Measurements from ENCODE around the gene STX10.

STX10 gene

GRCh38 chr19:13103581-13104359 lies 46.4 kb downstream of the STX10 start:
- Mint-ChIP-seq H3K4me3 (peak overlapping the region; percentile 88), H3K27me3 (no peaks in the 10 kb centered on the region), H3K27ac (peak overlapping the region; percentile 92), H3K36me3 (peaks cover 24% of the 10 kb centered on the region), H3K4me1 (peaks cover 78% of the 10 kb centered on the region), H3K9me3 (no peaks in the 10 kb centered on the region)
- no peak for ATAC-seq

DNA sequence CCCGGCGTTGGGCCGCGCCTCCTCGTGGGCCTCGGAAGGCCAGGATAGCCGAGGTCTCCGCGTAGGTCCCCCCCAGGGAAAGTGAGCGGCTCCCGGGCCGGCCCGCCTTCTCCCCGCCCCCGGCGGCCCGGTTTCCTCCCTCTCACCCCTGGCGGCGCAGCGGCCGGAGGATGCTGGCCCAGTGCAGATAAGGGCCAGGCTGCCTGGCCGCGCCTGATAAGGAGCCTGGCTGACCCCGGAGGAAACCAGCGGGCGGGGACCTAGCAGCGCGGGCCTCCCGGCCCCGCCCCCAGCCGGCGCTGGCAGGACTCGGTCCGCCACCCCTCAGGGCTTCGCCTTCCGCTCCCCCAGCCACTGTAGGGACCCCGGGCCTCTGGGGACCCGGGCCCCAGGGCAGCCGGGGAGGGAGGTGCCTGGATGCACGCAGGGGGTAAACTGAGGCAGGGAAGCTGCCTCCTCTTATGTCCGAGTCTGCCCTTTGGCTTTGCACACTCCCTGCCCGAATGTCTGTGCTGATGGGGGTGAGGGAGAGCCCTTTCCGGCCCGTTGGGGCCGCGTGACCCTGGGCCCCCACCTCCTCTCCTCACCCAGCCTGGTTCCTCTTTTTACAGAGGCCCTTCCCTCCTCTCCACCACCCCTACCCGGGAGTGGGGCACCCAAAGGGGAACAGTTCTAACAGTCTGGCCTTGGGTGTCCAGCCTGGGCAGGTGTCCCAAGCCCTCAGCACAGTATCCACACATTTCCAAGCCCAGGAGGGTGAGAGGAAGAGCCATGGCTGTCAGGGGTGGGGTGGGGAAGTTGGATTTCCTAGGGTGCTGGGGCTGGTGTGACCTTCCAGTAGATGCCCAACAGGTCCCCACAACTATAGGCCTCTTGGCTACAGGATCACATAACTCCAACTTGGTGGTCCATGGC lies 47.3 kb downstream of the STX10 start, which contains the start of gene LYL1:
Gene LYL1, minus strand, starts transcription at position 193 of the 915 bp plus-strand sequence. CDS start 1,687 bp downstream, outside the sequence.
- peak within 1 kb of the TSS; percentile 92 for H3K27ac Mint-ChIP-seq
- H3K4me3 Mint-ChIP-seq, result peak within 1 kb of the TSS; percentile 88
- peaks cover 87% of the 10 kb centered on the region for H3K4me1 Mint-ChIP-seq
- no peaks in the 10 kb centered on the region for H3K27me3 Mint-ChIP-seq
- ATAC-seq, result peak; percentile 80
- no peaks in the 10 kb centered on the region for H3K9me3 Mint-ChIP-seq
- H3K36me3 Mint-ChIP-seq, result peaks cover 24% of the 10 kb centered on the region

DNA sequence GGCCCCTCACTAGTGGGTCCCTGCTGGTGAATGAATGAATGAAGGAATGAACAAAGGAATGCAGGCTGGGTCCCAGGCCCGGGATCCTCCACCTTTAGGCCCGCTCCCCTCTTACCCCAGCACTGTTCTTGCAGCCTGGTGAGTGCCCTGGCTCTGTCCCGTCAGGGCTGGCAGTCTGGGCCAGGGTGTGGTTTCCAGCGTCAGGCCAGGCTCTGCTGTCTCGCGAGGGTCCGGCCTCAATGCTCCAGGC lies 47.8 kb downstream of the STX10 start:
- no peaks in the 10 kb centered on the region for H3K27me3 Mint-ChIP-seq
- H3K9me3 Mint-ChIP-seq, result no peaks in the 10 kb centered on the region
- peak overlapping the region; percentile 88 for H3K4me3 Mint-ChIP-seq
- H3K27ac Mint-ChIP-seq, result peak overlapping the region; percentile 92
- H3K36me3 Mint-ChIP-seq, result peaks cover 19% of the 10 kb centered on the region
- H3K4me1 Mint-ChIP-seq, result peaks cover 85% of the 10 kb centered on the region
- no peak for ATAC-seq

DNA sequence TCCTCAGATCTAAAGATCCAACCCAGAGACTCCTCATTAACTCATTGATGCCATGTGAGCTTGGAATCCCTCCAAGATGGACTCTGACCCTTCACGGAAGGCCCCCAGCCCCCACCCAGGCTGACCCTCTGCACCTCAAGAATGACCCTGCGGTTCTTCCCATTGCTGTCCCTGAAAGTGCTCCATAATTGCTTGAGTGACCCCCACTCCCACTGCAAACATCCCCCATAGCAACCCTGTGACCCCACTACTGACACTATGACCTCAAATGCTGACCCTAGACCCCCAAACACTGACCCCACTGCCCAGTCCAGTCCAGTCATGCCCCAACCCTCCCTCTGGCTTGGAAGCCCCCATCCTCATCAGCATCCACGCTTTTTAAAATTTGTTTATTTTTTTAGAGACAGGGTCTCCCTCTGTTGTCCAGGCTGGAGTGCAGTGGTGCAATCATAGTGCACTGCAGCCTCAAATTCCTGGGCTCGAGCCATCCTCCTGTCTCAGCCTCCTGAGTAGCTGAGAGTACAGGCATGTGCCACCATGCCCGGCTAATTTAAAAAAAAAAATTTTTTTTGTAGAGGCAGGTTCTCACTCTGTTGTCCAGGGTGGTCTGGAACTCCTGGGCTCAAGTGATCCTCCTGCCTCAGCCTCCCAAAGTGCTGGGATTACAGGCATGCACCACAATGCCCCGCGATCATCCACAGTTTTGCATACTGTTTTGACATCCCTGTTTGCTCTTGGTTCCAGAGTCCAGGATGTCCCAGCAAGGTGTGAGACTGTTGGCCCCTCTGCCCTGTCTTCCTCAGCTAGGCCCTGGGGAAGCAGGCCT lies 48.4 kb downstream of the STX10 start:
- Mint-ChIP-seq H3K4me1 (peaks cover 85% of the 10 kb centered on the region), H3K9me3 (no peaks in the 10 kb centered on the region)

DNA sequence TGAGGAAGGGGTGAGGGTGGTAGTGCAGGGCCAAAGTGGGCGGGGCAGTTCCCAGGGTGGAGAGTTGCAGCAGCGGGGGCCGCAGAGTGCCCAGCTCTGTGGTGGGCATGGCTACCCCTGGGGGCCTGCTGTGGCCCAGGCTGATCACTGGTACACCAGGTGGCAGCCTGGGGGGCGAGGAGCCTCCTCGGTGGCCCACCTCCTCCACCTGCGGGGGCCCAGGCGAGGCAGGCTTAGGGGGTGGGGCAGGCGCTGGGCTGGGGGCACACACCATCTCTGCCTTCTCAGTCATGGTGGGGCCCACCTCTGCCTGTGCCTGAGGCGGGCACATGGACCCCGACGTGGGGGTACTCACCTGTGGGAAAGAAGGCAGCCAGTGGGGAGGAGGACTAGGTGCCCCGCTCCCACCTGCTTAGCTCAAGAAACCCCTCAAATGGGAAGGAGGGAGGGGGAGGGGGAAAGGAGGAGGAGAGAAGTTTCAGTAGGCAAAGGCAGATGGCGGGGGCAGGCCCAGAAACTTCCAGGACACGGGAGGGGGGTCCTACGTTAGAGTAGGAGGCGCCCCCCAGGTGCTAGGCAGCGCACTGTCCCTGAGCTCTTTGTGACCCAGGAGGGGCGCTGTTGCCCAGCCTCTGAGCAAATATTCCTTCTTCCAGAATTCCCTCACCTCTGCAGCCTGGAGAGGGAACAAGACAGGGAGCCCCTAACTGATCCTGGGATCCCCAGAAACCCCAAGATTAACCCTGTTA lies 49.2 kb downstream of the STX10 start:
- Mint-ChIP-seq H3K27me3 (no peaks in the 10 kb centered on the region), H3K27ac (peak overlapping the region; percentile 92)

More for the DNA sequence above, 48.4 kb downstream of the STX10 start:
- H3K27me3 Mint-ChIP-seq, result no peaks in the 10 kb centered on the region
- H3K36me3 Mint-ChIP-seq, result peaks cover 17% of the 10 kb centered on the region
- no peak for ATAC-seq
- peak overlapping the region; percentile 88 for H3K4me3 Mint-ChIP-seq
- H3K27ac Mint-ChIP-seq, result peak overlapping the region; percentile 92

GRCh38 chr19:13100031-13100588 lies 50.1 kb downstream of the STX10 start:
- Mint-ChIP-seq H3K36me3 (peaks cover 17% of the 10 kb centered on the region), H3K27ac (peak overlapping the region; percentile 92), H3K4me1 (peaks cover 85% of the 10 kb centered on the region), H3K9me3 (no peaks in the 10 kb centered on the region), H3K4me3 (peak overlapping the region; percentile 88), H3K27me3 (no peaks in the 10 kb centered on the region)
- no peak for ATAC-seq

More for the DNA sequence above, 49.2 kb downstream of the STX10 start:
- Mint-ChIP-seq H3K4me1 (peaks cover 87% of the 10 kb centered on the region), H3K4me3 (peak overlapping the region; percentile 88), H3K36me3 (peaks cover 17% of the 10 kb centered on the region), H3K9me3 (no peaks in the 10 kb centered on the region)
- no peak for ATAC-seq

DNA sequence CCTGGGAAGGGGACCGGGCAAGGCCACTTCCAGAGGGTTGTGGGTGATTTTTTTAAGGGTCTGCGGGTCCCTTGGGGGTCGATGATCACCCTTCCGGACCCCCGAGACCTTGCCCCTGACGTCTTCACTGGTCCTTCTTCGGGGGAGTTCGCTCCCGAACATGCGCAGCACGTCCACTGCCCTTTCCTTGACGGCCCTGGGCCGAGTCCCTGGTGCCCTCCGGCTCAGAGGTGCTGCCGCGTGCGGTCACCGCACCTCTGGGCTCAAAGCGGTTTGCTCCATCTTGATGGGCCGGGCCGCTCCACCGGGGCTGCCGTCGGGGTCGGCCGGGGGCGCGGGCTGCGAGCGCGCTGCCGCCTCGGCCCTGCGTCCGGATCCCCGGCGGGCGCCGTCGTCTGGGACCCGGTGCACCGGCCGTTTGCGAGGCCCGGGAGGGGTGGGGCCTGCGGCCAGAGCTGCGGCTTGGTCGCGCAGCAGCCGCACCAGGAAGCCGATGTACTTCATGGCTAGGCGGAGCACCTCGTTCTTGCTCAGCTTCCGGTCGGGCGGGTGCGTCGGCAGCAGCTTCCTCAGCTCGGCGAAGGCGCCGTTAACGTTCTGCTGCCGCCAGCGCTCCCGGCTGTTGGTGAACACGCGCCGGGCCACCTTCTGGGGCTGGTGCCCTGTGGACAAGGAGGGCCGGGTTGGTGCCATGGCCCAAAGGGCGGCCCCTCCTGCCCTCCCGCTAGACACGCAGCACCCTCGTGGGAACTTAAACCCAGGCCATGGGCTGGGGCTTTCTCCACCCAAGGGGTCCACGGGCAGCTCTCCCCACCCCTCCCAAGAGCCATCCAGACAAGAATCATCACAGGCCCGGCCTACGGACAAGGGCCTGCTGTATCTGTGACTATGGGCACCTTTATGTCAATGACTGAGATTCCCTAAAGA lies 50.8 kb downstream of the STX10 start:
- no peaks in the 10 kb centered on the region for H3K9me3 Mint-ChIP-seq
- H3K27me3 Mint-ChIP-seq, result no peaks in the 10 kb centered on the region
- H3K4me3 Mint-ChIP-seq, result peak overlapping the region; percentile 88
- H3K4me1 Mint-ChIP-seq, result peaks cover 85% of the 10 kb centered on the region
- H3K36me3 Mint-ChIP-seq, result peaks cover 17% of the 10 kb centered on the region
- peak overlapping the region; percentile 92 for H3K27ac Mint-ChIP-seq
- ATAC-seq, result no peak

DNA sequence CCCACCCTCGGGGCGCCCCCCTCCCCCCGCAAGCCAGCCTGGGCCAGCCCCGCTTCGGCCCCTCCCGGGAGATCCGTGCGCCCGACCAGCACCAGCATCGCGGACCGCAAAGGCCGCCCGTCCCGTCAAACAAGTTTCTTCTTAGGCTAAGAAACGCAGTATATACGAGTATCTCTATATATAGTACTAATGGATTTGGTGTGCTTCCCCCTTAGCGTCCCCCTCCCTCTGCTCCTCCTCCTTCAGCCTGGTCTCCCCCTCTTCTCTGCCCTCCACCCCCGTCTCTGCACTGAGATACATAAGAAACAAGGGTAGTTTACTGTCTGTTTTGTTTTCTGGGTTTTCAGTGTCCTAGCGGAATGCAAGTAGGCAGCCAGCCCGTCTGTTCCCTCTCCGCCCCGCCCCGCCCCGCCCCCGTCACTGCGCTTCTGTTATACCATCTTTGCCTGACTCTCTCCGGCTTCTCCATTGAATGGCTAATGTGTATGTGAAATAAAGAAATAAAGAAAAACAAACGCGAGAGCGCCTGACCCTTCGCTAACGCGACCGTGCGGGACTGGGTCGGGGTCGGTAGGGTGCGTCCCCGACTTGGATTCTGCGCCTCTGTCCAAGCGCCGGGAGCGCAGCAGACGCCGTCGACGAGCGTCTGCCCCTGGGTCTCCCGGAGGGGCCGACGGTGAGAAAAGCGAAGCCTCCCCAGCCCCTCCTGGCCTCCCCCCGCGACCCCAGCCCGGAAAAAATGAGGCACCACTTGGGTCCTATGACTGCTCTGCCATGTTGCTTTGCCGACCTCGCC lies 51.7 kb downstream of the STX10 start:
- peak overlapping the region; percentile 92 for H3K27ac Mint-ChIP-seq
- H3K27me3 Mint-ChIP-seq, result no peaks in the 10 kb centered on the region
- peak overlapping the region; percentile 82 for H3K4me3 Mint-ChIP-seq
- peaks cover 83% of the 10 kb centered on the region for H3K4me1 Mint-ChIP-seq
- no peak for ATAC-seq
- H3K9me3 Mint-ChIP-seq, result no peaks in the 10 kb centered on the region
- H3K36me3 Mint-ChIP-seq, result peaks cover 17% of the 10 kb centered on the region

- Mint-ChIP-seq H3K9me3 (no peaks in the 10 kb centered on the region), H3K4me3 (peak overlapping the region; percentile 91), H3K4me1 (peaks cover 77% of the 10 kb centered on the region), H3K36me3 (peaks cover 17% of the 10 kb centered on the region), H3K27ac (peak overlapping the region; percentile 92), H3K27me3 (no peaks in the 10 kb centered on the region)
- ATAC-seq, result no peak
Measured at GRCh38 chr19:13097463-13098258, 52.5 kb downstream of the STX10 start.

- Mint-ChIP-seq H3K27ac (peak overlapping the region; percentile 92), H3K27me3 (no peaks in the 10 kb centered on the region), H3K4me1 (peaks cover 75% of the 10 kb centered on the region), H3K9me3 (no peaks in the 10 kb centered on the region), H3K4me3 (peak overlapping the region; percentile 91), H3K36me3 (peaks cover 17% of the 10 kb centered on the region)
- no peak for ATAC-seq
Measured at GRCh38 chr19:13097033-13097462, 53.1 kb downstream of the STX10 start.

DNA sequence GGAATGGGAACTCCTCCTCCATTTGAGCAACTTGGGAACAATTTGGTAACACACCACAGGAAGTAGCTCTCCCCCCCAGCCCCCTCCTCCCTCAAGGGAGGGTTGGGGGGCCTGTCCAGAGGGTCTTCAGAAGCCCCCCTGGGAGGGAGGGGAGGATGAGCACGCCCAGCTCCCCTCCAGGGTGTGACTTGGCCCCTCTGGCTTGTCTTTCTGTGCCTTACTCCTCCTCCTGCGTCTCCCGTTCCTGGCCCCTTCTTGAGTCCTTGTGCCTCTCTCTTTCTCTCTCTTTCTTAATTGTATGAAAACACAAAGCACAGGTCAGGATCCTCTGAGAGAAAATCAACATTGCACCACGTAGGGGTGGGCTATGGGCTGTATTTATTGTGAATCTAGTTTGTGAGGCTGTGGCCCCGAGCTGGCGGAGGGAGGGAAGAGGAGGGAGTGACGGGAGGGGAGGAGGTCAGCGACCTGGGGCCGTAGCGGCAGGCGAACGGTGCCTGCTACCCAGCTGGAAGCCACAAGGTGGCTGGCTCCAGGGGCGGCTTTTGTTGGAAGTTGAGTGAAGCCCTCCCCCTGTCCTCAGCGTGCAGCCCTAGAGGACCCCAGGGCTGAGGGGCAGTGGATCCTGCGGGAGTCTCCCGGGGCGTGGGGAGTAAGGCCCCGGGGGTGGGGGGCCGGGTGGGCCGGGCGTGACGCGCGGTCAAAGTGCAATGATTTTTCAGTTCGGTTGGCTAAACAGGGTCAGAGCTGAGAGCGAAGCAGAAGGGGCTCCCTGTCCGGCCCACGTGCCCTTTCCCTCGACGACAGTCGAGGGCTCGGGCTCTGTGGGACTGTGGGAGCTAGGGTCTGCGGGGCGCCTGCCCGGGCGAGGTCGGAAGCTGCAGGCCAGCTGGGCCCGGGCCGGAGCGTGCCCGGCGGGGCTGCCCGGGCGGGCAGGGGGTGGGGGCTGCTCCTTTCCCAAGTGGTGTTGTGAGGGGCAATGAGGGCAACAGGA lies 53.9 kb downstream of the STX10 start:
- H3K4me1 Mint-ChIP-seq, result peaks cover 67% of the 10 kb centered on the region

More for the DNA sequence above, 53.9 kb downstream of the STX10 start:
- Mint-ChIP-seq H3K9me3 (no peaks in the 10 kb centered on the region), H3K4me3 (peak overlapping the region; percentile 91), H3K36me3 (peaks cover 17% of the 10 kb centered on the region), H3K27me3 (no peaks in the 10 kb centered on the region), H3K27ac (peak overlapping the region; percentile 92)
- no peak for ATAC-seq

Data from stimulated activated memory B cell treated with anti-CD40 and anti-IgM and Interleukin-4, amounts not matched to agents 10 μg/mL and 1 μg/mL and 100 μg/mL, for 72 hours (primary cell).